Osteoblast (primary cell): ENCODE measurements around the gene SLC39A13. TPM values are rescaled to one million over a fixed set of nuclear protein-coding genes. Genes with fewer than 3 reads are reported as not detected.

ENCODE experiments used
- DNase-seq: peaks from one replicate; pipeline ENCODE4 v3.0.0; 2011; ENCODE audit warnings: low spot score, mixed read lengths; ENCODE audit not compliant: insufficient read length; ENCODE audit errors: missing footprints
- H2AFZ ChIP-seq: 2 replicates; pipeline ENCODE4 v1.6.0; 2011; ENCODE audit warnings: mild to moderate bottlenecking, low read length
- H3K27ac ChIP-seq: 2 replicates; pipeline ENCODE4 v1.5.1; 2011; ENCODE audit warnings: mild to moderate bottlenecking, low read depth, low read length, moderate library complexity
- H3K27me3 ChIP-seq: 2 replicates; pipeline ENCODE4 v1.6.0; 2012; ENCODE audit warnings: mild to moderate bottlenecking, control low read depth, inconsistent platforms, low read length, moderate library complexity; ENCODE audit not compliant: insufficient read depth
- H3K36me3 ChIP-seq: 2 replicates; pipeline ENCODE4 v1.5.1; 2011; ENCODE audit warnings: mild to moderate bottlenecking, low read length, control low read depth, moderate library complexity; ENCODE audit not compliant: insufficient read depth
- H3K4me1 ChIP-seq: 2 replicates; pipeline ENCODE4 v1.5.1; 2011; ENCODE audit warnings: mild to moderate bottlenecking, low read length, control low read depth, moderate library complexity; ENCODE audit not compliant: insufficient read depth
- H3K4me2 ChIP-seq: 2 replicates; pipeline ENCODE4 v1.6.0; 2011; ENCODE audit warnings: mild to moderate bottlenecking, low read length; ENCODE audit not compliant: insufficient read depth
- H3K4me3 ChIP-seq: fragments of 200-600 bp; sonication (generic); 3 replicates; pipeline ENCODE4 v1.5.1; 2012; ENCODE audit warnings: mild to moderate bottlenecking, low read length, inconsistent platforms; ENCODE audit not compliant: insufficient read depth
- H3K79me2 ChIP-seq: 2 replicates; pipeline ENCODE4 v1.6.0; 2012; ENCODE audit warnings: mild to moderate bottlenecking, low read length, control low read depth, inconsistent platforms; ENCODE audit not compliant: insufficient read depth
- H3K9me3 ChIP-seq: 2 replicates; pipeline ENCODE4 v1.5.1; 2011; ENCODE audit warnings: low read depth, low read length, control low read depth
- H4K20me1 ChIP-seq: 2 replicates; pipeline ENCODE4 v1.6.0; 2012; ENCODE audit warnings: mild to moderate bottlenecking, low read length, control low read depth; ENCODE audit not compliant: insufficient read depth
- small RNA-seq: library from RNA; depleted of rRNA; stranded (forward); fragments of <200 nt; gene quantifications from one replicate; pipeline ENCODE3, GENCODE V24; 2012
- total RNA-seq: library from RNA; depleted of rRNA; stranded (reverse); fragments of >200 nt; gene quantifications from 2 replicates; pipeline ENCODE4 v1.2.3, GENCODE V29; 2012
- TF ChIP-seq, protein P1 (sequence below): IDR thresholded peaks from 2 replicates; pipeline ENCODE4 v1.5.1; 2011; ENCODE audit warnings: mild to moderate bottlenecking, low read depth, low read length, moderate library complexity; ENCODE audit errors: extremely low read depth

The SLC39A13 gene
- total RNA-seq, 1 donor = 78.9 TPM

DNA sequence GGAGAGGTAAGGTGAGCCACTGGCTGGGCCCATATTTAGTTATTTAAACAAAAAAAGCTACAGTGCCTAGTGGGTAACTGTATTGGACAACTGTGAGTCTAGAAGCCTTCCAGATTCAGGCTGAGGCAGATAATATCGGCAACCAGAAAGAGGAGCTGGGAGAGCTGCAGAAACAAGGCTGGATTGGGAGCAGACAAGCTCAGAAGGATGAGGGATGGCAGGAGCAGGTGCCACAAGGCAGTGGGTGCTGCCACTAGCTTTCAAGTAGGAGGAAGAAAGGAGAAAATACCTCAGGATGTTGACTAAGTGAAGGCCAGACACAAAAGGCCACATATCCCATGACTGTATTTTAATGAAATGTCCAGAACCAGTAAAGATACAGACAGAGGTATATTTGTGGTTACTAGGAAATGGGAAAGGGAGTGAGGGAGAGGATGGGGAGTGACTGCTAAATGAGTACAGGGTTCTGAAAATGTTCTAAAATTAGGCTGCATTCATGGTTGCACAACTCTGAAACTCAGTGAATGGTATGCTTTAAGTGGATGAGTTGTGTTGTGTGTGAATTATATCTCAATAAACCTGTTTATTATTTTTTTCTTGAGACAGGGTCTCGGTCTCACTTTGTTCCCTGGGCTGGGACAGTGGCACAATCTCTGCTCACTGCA is 52.3 kb downstream of the SLC39A13 start:
- Histone ChIP-seq H3K27me3 (no peaks in the 10 kb centered on the region), H3K27ac (no peak overlapping the region), H4K20me1 (peaks cover 12% of the 10 kb centered on the region), H3K79me2 (peaks cover 33% of the 10 kb centered on the region), H3K4me3 (no peak overlapping the region), H3K36me3 (peaks cover 18% of the 10 kb centered on the region), H3K4me2 (no peak overlapping the region), H3K9me3 (no peaks in the 10 kb centered on the region), H3K4me1 (peaks cover 15% of the 10 kb centered on the region), H2AFZ (no peak overlapping the region)
- DNase-seq = no peak
- TF ChIP-seq, protein P1, sequence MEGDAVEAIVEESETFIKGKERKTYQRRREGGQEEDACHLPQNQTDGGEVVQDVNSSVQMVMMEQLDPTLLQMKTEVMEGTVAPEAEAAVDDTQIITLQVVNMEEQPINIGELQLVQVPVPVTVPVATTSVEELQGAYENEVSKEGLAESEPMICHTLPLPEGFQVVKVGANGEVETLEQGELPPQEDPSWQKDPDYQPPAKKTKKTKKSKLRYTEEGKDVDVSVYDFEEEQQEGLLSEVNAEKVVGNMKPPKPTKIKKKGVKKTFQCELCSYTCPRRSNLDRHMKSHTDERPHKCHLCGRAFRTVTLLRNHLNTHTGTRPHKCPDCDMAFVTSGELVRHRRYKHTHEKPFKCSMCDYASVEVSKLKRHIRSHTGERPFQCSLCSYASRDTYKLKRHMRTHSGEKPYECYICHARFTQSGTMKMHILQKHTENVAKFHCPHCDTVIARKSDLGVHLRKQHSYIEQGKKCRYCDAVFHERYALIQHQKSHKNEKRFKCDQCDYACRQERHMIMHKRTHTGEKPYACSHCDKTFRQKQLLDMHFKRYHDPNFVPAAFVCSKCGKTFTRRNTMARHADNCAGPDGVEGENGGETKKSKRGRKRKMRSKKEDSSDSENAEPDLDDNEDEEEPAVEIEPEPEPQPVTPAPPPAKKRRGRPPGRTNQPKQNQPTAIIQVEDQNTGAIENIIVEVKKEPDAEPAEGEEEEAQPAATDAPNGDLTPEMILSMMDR = no peak

DNA sequence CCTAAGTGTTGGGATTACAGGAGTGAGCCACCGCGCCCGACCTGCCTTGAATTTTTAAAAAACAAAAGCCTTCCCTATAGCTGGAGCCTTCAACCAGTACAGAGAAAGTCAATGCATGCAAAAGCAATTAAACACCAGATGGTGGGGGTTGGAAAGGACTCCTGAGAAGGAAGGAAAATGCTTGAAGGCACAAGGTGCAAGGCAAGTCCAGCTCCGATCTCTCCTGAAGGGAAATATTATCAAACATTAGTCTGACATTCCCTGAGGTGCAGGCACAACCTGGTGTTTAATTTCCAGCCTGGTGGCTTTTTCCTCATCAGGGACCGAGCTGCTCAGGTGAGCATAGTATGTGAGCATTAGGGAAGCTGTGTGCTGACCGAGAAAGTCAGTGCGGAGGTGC is 53.5 kb downstream of the SLC39A13 start:
- Histone ChIP-seq H3K27me3 (no peaks in the 10 kb centered on the region), H3K36me3 (peaks cover 18% of the 10 kb centered on the region)

DNA sequence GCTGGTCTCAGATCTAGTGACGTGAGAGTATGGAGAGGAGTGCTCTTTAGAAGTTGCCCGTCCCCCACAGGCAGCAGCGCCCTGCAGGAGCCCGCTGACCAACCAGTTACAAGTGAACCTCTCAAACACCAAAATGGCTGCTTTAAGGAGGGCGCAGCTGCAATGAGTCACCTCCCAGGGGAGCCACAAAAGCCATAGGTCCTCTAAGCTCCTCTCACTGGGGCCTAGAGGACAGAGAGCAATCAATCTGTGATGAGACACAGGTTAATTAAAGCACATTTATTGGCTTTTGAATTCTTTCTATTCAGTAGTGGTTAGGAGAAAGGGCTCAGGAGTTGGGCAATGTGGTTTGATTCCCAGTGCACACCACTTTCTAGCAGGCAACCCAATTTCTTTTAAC is 56.1 kb downstream of the SLC39A13 start:
- peak; percentile 86 for DNase-seq
- TF ChIP-seq, protein P1 = no peak
- no peaks in the 10 kb centered on the region for H3K27me3 ChIP-seq
- peak overlapping the region; percentile 5 for H3K27ac ChIP-seq
- H4K20me1 ChIP-seq = peaks cover 20% of the 10 kb centered on the region
- H3K4me3 ChIP-seq = no peak overlapping the region
- H2AFZ ChIP-seq = no peak overlapping the region
- peaks cover 41% of the 10 kb centered on the region for H3K4me1 ChIP-seq
- H3K4me2 ChIP-seq = no peak overlapping the region
- H3K36me3 ChIP-seq = peaks cover 26% of the 10 kb centered on the region
- no peaks in the 10 kb centered on the region for H3K9me3 ChIP-seq
- H3K79me2 ChIP-seq = peaks cover 64% of the 10 kb centered on the region

More for the DNA sequence above, 53.5 kb downstream of the SLC39A13 start:
- Histone ChIP-seq H4K20me1 (peaks cover 12% of the 10 kb centered on the region), H3K4me3 (no peak overlapping the region), H3K27ac (no peak overlapping the region), H2AFZ (no peak overlapping the region), H3K79me2 (peaks cover 38% of the 10 kb centered on the region), H3K4me1 (peaks cover 27% of the 10 kb centered on the region), H3K4me2 (no peak overlapping the region), H3K9me3 (no peaks in the 10 kb centered on the region)
- TF ChIP-seq, protein P1 = no peak
- no peak for DNase-seq

Small RNAs within 50 kb of the gene (small RNA-seq; reads per million reads assigned to genes)
- gene MIR4487 = not detected

Other genes with a start within 250 kb of the SLC39A13 start
- 104 and 139 TPM in 2 replicates for gene ARFGAP2, start 231.7 kb upstream of the SLC39A13 start, total RNA-seq
- gene PACSIN3, start 222.2 kb upstream of the SLC39A13 start, total RNA-seq = 11.2 and 12.7 TPM in 2 replicates
- 52.5 and 66.6 TPM in 2 replicates for gene DDB2, start 193.6 kb upstream of the SLC39A13 start, total RNA-seq
- gene ACP2, start 159.8 kb upstream of the SLC39A13 start, total RNA-seq = 32.1 and 32.2 TPM in 2 replicates
- 18.5 and 18.6 TPM in 2 replicates for gene NR1H3, start 150.6 kb upstream of the SLC39A13 start, total RNA-seq
- 21.7 and 23.3 TPM in 2 replicates for gene MADD, start 138.5 kb upstream of the SLC39A13 start, total RNA-seq
- gene MYBPC3, start 55.9 kb upstream of the SLC39A13 start, total RNA-seq = not detected in 2 replicates
- not detected in 2 replicates for gene SPI1, start 30.0 kb upstream of the SLC39A13 start, total RNA-seq
- gene PSMC3, start 17.8 kb downstream of the SLC39A13 start, total RNA-seq = 121 and 124 TPM in 2 replicates
- 0.29 and 0.36 TPM in 2 replicates for gene RAPSN, start 40.5 kb downstream of the SLC39A13 start, total RNA-seq
- gene CELF1, start 144.5 kb downstream of the SLC39A13 start, total RNA-seq = 136 and 148 TPM in 2 replicates
- 67.5 and 80.7 TPM in 2 replicates for gene PTPMT1, start 157.0 kb downstream of the SLC39A13 start, total RNA-seq
- 26.8 and 28.3 TPM in 2 replicates for gene KBTBD4, start 170.4 kb downstream of the SLC39A13 start, total RNA-seq
- 55.0 and 56.9 TPM in 2 replicates for gene NDUFS3, start 170.5 kb downstream of the SLC39A13 start, total RNA-seq
- gene FAM180B, start 178.1 kb downstream of the SLC39A13 start, total RNA-seq = not detected in 2 replicates
- 0.36 TPM in 1 of 2 replicates, not detected in the other for gene C1QTNF4, start 185.8 kb downstream of the SLC39A13 start, total RNA-seq
- gene MTCH2, start 234.0 kb downstream of the SLC39A13 start, total RNA-seq = 69.5 and 74.9 TPM in 2 replicates